Colonic mucosa (tissue), 4 donors: Measurements from ENCODE around the gene MYH15. TPM values are rescaled to one million over a fixed set of nuclear protein-coding genes. Genes with fewer than 3 reads are reported as not detected.

Experiments used
- DNase-seq: peaks from one replicate; pipeline ENCODE4 v3.0.0-alpha.2; 2020
- H3K27ac ChIP-seq: fragments of 200-600 bp; one replicate; pipeline ENCODE4 v1.8.0; 2021
- H3K27me3 ChIP-seq: fragments of 200-600 bp; one replicate; pipeline ENCODE4 v1.8.0; 2021
- H3K36me3 ChIP-seq: fragments of 200-600 bp; one replicate; pipeline ENCODE4 v1.8.0; 2021
- H3K4me1 ChIP-seq: fragments of 200-600 bp; one replicate; pipeline ENCODE4 v1.8.0; 2021; ENCODE audit warnings: mild to moderate bottlenecking
- H3K4me3 ChIP-seq: fragments of 200-600 bp; one replicate; pipeline ENCODE4 v1.8.0; 2021
- H3K9ac ChIP-seq, 2 donors: one replicate each; pipeline ENCODE4 v1.7.0; 2013; ENCODE audit warnings: control low read depth in 2 of 2, low read depth in 2 of 2, low read length in 2 of 2
- H3K9me3 ChIP-seq: fragments of 200-600 bp; one replicate; pipeline ENCODE4 v1.8.0; 2021
- intact Hi-C: fragments of 100-400 bp; cut with DNase I; formaldehyde crosslinking; loops from one replicate; pipeline ENCODE4 v1.14.1; 2022
- total RNA-seq, 2 donors: library from RNA; stranded (reverse); fragmentation: NEBNext Ultra II Directional in 1 of 2; extraction: Animal tissue kit (Norgen Biotek cat#: 25700) in 1 of 2; gene quantifications; one replicate each; pipeline ENCODE4 v1.2.1, GENCODE V29; 2021
- TF ChIP-seq, protein P1 (sequence below): fragments of 200-600 bp; IDR thresholded peaks from one replicate; pipeline ENCODE4 v1.8.0; 2022; ENCODE audit warnings: antibody characterized with exemption, mild to moderate bottlenecking
- donor health status: healthy.
- donor health status: DM: no; HTN: no; CAD: no.
- donor health status: DM: no; HTN: no; CAD: no.

MYH15 gene
- total RNA-seq, 2 donors from 2014 or later = 0.13 to 0.44 TPM

DNA sequence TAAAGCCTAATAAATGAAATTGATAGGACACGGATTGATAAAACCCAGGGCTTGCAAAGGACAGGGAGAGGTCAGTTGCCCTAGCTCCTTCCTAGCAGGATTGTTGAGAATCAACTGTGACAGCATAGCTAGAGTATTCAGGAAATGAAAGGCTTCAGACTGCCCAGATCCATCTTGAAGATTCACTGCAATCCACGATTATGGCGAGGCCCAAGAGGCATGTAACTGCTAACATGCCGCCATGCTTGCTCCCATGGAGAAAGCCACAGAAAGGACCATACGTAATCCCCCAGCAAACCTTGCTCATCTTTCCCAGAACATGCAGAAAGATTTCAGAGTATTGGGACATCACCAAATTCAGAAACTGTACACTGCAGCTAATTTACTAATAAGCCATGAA lies 41.3 kb downstream of the MYH15 start:
- no peak for DNase-seq
- Histone ChIP-seq H3K27ac (no peak overlapping the region), H3K9me3 (no peaks in the 10 kb centered on the region), H3K27me3 (no peaks in the 10 kb centered on the region), H3K4me3 (no peak overlapping the region), H3K9ac (no peak overlapping the region), H3K36me3 (no peaks in the 10 kb centered on the region), H3K4me1 (no peaks in the 10 kb centered on the region)
- intact Hi-C loops = no loop called here
- TF ChIP-seq, protein P1, sequence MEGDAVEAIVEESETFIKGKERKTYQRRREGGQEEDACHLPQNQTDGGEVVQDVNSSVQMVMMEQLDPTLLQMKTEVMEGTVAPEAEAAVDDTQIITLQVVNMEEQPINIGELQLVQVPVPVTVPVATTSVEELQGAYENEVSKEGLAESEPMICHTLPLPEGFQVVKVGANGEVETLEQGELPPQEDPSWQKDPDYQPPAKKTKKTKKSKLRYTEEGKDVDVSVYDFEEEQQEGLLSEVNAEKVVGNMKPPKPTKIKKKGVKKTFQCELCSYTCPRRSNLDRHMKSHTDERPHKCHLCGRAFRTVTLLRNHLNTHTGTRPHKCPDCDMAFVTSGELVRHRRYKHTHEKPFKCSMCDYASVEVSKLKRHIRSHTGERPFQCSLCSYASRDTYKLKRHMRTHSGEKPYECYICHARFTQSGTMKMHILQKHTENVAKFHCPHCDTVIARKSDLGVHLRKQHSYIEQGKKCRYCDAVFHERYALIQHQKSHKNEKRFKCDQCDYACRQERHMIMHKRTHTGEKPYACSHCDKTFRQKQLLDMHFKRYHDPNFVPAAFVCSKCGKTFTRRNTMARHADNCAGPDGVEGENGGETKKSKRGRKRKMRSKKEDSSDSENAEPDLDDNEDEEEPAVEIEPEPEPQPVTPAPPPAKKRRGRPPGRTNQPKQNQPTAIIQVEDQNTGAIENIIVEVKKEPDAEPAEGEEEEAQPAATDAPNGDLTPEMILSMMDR = no peak

- DNase-seq = no peak
- intact Hi-C loops = no loop called here
- TF ChIP-seq, protein P1 = no peak
- no peaks in the 10 kb centered on the region for H3K9me3 ChIP-seq
- H3K4me3 ChIP-seq = no peak overlapping the region
- no peak overlapping the region for H3K27ac ChIP-seq
- no peaks in the 10 kb centered on the region for H3K36me3 ChIP-seq
- no peaks in the 10 kb centered on the region for H3K4me1 ChIP-seq
- no peaks in the 10 kb centered on the region for H3K27me3 ChIP-seq
- H3K9ac ChIP-seq = no peak overlapping the region
Observed at GRCh38 chr3:108468577-108468976, 41.8 kb downstream of the MYH15 start.

DNA sequence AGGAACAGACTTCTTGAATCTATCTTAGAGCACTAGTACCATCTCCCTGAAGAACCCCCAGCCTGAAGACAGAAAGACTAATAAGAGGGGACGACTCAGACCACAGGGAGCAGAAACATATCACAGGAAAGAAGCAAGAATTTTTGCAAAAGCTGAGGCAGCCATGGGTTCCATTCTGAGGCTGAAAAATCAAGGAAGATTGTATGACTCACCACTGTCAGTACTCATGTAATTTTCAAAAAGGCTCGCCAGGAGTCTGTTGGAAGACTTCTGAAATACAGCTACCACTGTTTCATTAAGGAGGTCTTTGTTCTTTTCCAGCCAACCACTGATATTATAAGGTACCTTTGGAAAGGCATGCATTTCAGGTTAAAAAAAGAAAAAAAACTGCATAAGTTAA lies 47.5 kb downstream of the MYH15 start:
- H3K27me3 ChIP-seq = no peaks in the 10 kb centered on the region
- intact Hi-C loops = no loop called here
- no peak for DNase-seq
- no peaks in the 10 kb centered on the region for H3K9me3 ChIP-seq
- H3K36me3 ChIP-seq = no peaks in the 10 kb centered on the region
- H3K27ac ChIP-seq = no peak overlapping the region
- no peaks in the 10 kb centered on the region for H3K4me1 ChIP-seq
- TF ChIP-seq, protein P1 = no peak
- no peak overlapping the region for H3K9ac ChIP-seq
- H3K4me3 ChIP-seq = no peak overlapping the region

GRCh38 chr3:108461661-108462111 lies 48.7 kb downstream of the MYH15 start:
- Histone ChIP-seq H3K9me3 (no peaks in the 10 kb centered on the region), H3K4me3 (no peak overlapping the region), H3K27ac (no peak overlapping the region), H3K4me1 (no peaks in the 10 kb centered on the region), H3K36me3 (no peaks in the 10 kb centered on the region), H3K9ac (no peak overlapping the region), H3K27me3 (no peaks in the 10 kb centered on the region)
- TF ChIP-seq, protein P1 = no peak
- intact Hi-C loops = no loop called here
- DNase-seq = no peak

DNA sequence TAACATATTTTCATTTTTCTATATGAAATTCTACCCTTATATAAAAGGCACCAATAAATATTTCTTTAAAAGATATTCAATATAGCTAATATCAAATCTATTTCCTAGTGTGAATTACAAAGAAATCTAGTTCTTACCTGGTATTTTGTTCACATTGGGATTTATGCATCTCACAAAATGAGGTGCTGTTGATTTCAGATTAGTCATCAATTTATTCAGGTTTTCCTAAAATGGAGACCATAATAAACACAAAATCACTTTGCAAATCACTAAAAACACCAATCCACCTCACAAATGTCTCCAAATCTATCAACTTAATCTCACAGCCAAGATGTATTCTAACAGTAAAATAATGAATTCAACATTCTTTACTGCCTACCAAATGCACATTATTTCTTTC lies 51.2 kb downstream of the MYH15 start:
- Histone ChIP-seq H3K4me1 (no peaks in the 10 kb centered on the region), H3K9ac (no peak overlapping the region), H3K9me3 (no peaks in the 10 kb centered on the region), H3K36me3 (no peaks in the 10 kb centered on the region), H3K27ac (no peak overlapping the region), H3K27me3 (no peaks in the 10 kb centered on the region), H3K4me3 (no peak overlapping the region)
- intact Hi-C loops = no loop called here
- no peak for DNase-seq
- TF ChIP-seq, protein P1 = no peak
